Lung (tissue), 12 donors: ENCODE data around the gene SNCG. TPM values are rescaled to one million over a fixed set of nuclear protein-coding genes. Genes with fewer than 3 reads are reported as not detected.

Source experiments
- ATAC-seq: fragments of 200-7000 bp; cut with Tn5 transposase; one replicate; pipeline ENCODE4 v1.9.1; 2020; ENCODE audit warnings: moderate number of reproducible peaks; ENCODE audit not compliant: insufficient read depth, low FRiP score
- DNase-seq, 3 donors: peaks; one replicate each; pipeline ENCODE4 v3.0.0-alpha.2; 2013 to 2017
- H3K27ac ChIP-seq, 2 donors: one replicate each; pipeline ENCODE4 v1.5.1; 2013; ENCODE audit warnings: mild to moderate bottlenecking in 2 of 2, moderate library complexity in 2 of 2, control low read depth in 1 of 2, inconsistent platforms in 1 of 2, low read depth in 1 of 2, low read length in 1 of 2
- H3K27me3 ChIP-seq, 3 donors: one replicate each; pipeline ENCODE4 v1.5.1; 2013; ENCODE audit warnings: low read length in 2 of 3; ENCODE audit not compliant: control insufficient read depth in 3 of 3, insufficient read depth in 3 of 3
- H3K36me3 ChIP-seq, 4 donors: one replicate each; pipeline ENCODE4 v1.5.1; 2013; ENCODE audit warnings: low read length in 4 of 4, mild to moderate bottlenecking in 1 of 4, moderate library complexity in 1 of 4; ENCODE audit not compliant: control insufficient read depth in 4 of 4, insufficient read depth in 4 of 4
- H3K4me1 ChIP-seq, 5 donors: one replicate each; pipeline ENCODE4 v1.5.1; 2013; ENCODE audit warnings: low read length in 5 of 5, mild to moderate bottlenecking in 2 of 5, moderate library complexity in 1 of 5; ENCODE audit not compliant: control insufficient read depth in 5 of 5, insufficient read depth in 5 of 5
- H3K4me3 ChIP-seq: one replicate; pipeline ENCODE4 v1.5.1; 2013; ENCODE audit warnings: mild to moderate bottlenecking, control low read depth, moderate library complexity
- H3K9ac ChIP-seq, 2 donors: one replicate each; pipeline ENCODE4 v1.5.1; 2013; ENCODE audit warnings: low read length in 2 of 2, control low read depth in 1 of 2; ENCODE audit not compliant: insufficient read depth in 1 of 2
- H3K9me3 ChIP-seq, 4 donors: one replicate each; pipeline ENCODE4 v1.5.1; 2013; ENCODE audit warnings: low read length in 3 of 4, mild to moderate bottlenecking in 1 of 4, moderate library complexity in 1 of 4; ENCODE audit not compliant: control insufficient read depth in 4 of 4, insufficient read depth in 3 of 4
- CTCF ChIP-seq: IDR thresholded peaks from 2 replicates; pipeline ENCODE4 v1.5.1; 2012; ENCODE audit warnings: mild to moderate bottlenecking; ENCODE audit errors: control extremely low read depth, extremely low read depth
- WGBS, 2 donors: extraction: QIAGEN DNeasy Blood & Tissue Kit; methylation state at CpG; one replicate each; pipeline ENCODE4 v1.1.7; 2013; 5-methylcytosine and 5-hydroxymethylcytosine counted together
- polyA plus RNA-seq, 2 donors: library from polyadenylated mRNA; stranded (reverse); fragments of 200-250 nt; gene quantifications; one replicate each; pipeline ENCODE4 v1.2.1, GENCODE V29; 2013
- total RNA-seq, 2 donors: library from RNA; depleted of rRNA in 1 of 2; stranded (reverse); fragments of >200 nt in 1 of 2; gene quantifications; one replicate each; pipeline ENCODE4 v1.2.1, GENCODE V29; 2014 to 2021
- donor health status: control.
- donor health status: control.
- donor health status: Bipolar disorder and iron deficiency.
- donor health status: healthy.
- donor health status: DM: yes; HTN: yes; CAD: no.

SNCG gene
- total and polyA plus RNA-seq, 4 donors, result 2.3 to 32.8 (median 14.3) TPM

- no peak for TF ChIP-seq CTCF
- ATAC-seq, result no peak
- no peak overlapping the region for H3K9ac ChIP-seq
- WGBS, 2 donors, result 93 to 94% methylated on average over 14 of the region's 14 CpGs
- peaks cover 0 to 2% (median 0%) of the 10 kb centered on the region in 3 donors for H3K27me3 ChIP-seq
- peaks cover 0 to 19% (median 0%) of the 10 kb centered on the region in 4 donors for H3K36me3 ChIP-seq
- H3K4me3 ChIP-seq, result no peak overlapping the region
- no peaks in the 10 kb centered on the region for H3K9me3 ChIP-seq
- DNase-seq, result no peak
- H3K27ac ChIP-seq, result no peak overlapping the region
- H3K4me1 ChIP-seq, result peaks cover 0 to 9% (median 0%) of the 10 kb centered on the region in 5 donors
Observed at GRCh38 chr10:86941991-86942421, 16.4 kb upstream of the SNCG start.

GRCh38 chr10:86942441-86943315 lies 15.7 kb upstream of the SNCG start:
- H3K9me3 ChIP-seq, result no peaks in the 10 kb centered on the region
- peaks cover 0 to 2% (median 0%) of the 10 kb centered on the region in 3 donors for H3K27me3 ChIP-seq
- 76 to 88% methylated on average over 92 to 94 of the region's 94 CpGs for WGBS, 2 donors
- H3K27ac ChIP-seq, result no peak overlapping the region
- H3K36me3 ChIP-seq, result peaks cover 0 to 19% (median 0%) of the 10 kb centered on the region in 4 donors
- no peak for TF ChIP-seq CTCF
- DNase-seq (peak in 1 of 3 donors; percentile 49), ATAC-seq (no peak)
- H3K9ac ChIP-seq, result no peak overlapping the region
- no peak overlapping the region for H3K4me3 ChIP-seq
- peaks cover 0 to 9% (median 0%) of the 10 kb centered on the region in 5 donors for H3K4me1 ChIP-seq

GRCh38 chr10:86943316-86944030 lies 14.9 kb upstream of the SNCG start:
- ATAC-seq (no peak), DNase-seq (no peak)
- Histone ChIP-seq H3K27ac (no peak overlapping the region), H3K27me3 (peaks cover 0 to 2% (median 0%) of the 10 kb centered on the region in 3 donors), H3K9ac (no peak overlapping the region), H3K36me3 (peaks cover 0 to 18% (median 0%) of the 10 kb centered on the region in 4 donors), H3K4me1 (peaks cover 0 to 9% (median 0%) of the 10 kb centered on the region in 5 donors), H3K4me3 (no peak overlapping the region), H3K9me3 (no peaks in the 10 kb centered on the region)
- no peak for TF ChIP-seq CTCF
- WGBS, 2 donors, result 94 to 96% methylated on average over 30 of the region's 30 CpGs
